Measurements from ENCODE around the gene RACGAP1. TPM values are rescaled to one million over a fixed set of nuclear protein-coding genes. Genes with fewer than 3 reads are reported as not detected.

Gene RACGAP1
- total RNA-seq, 1 donor from 2014 or later = 18.8 TPM

DNA sequence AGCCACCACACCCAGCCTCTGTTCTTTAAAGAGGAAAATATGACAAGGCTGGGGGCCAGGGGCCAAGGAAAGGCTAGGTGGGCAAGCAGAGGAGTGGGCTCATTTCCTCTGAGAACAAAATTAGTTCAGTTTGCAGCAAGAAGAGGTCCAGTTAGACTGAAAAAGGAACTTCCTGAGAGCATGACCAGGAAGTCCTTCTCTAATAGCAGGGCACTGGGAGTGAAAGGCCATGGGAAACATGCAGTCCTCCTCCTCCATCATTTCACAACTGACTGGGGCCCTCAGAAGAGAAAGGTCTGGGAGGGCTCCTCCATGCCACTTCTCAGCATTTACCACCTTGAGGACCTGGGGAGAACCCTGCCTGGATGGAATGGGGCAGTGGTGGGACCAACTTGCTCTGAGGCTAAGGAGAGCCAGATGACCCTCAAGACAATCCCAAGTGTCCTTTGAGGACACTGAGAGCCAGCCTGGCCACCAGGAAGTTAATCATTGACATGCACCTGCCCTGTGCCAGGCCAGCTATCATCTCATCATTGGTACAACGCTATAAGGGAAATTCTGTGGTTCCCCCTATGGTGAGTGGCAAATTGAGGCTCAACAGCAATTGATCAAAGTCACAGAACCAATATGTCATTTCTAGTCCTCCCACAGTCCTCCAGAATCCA lies 72.8 kb downstream of the RACGAP1 start:
- DNase-seq (ENCODE audit: low read depth) (no peak), FAIRE-seq (no peak)
- no peak overlapping the region for H3K27ac Mint-ChIP-seq (ENCODE audit: unreplicated experiment)
- Histone ChIP-seq H3K9me3 (ENCODE audit: insufficient read depth, low read depth, low read length) (no peaks in the 10 kb centered on the region), H3K79me2 (ENCODE audit: insufficient read depth, low read length) (no peaks in the 10 kb centered on the region), H3K27ac (ENCODE audit: low read depth, low read length) (no peak overlapping the region), H3K4me1 (ENCODE audit: insufficient read depth, low read length) (no peaks in the 10 kb centered on the region), H3K36me3 (ENCODE audit: insufficient read depth, low read length) (no peaks in the 10 kb centered on the region), H2AFZ (ENCODE audit: low read depth, low read length) (no peak overlapping the region), H3K9ac (ENCODE audit: low read length) (no peak overlapping the region), H4K20me1 (ENCODE audit: insufficient read depth, low read length) (no peaks in the 10 kb centered on the region), H3K27me3 (ENCODE audit: insufficient read depth, low read length) (peaks cover 36% of the 10 kb centered on the region), H3K4me3 (ENCODE audit: insufficient read depth, low read depth, low read length) (no peak overlapping the region), H3K4me2 (ENCODE audit: low read length) (no peak overlapping the region)
- H3K36me3 Mint-ChIP-seq (ENCODE audit: low read depth, unreplicated experiment) = no peaks in the 10 kb centered on the region
- no peak overlapping the region for H3K4me3 Mint-ChIP-seq (ENCODE audit: unreplicated experiment)
- no peaks in the 10 kb centered on the region for H3K9me3 Mint-ChIP-seq (ENCODE audit: unreplicated experiment)
- TF ChIP-seq, protein P1, sequence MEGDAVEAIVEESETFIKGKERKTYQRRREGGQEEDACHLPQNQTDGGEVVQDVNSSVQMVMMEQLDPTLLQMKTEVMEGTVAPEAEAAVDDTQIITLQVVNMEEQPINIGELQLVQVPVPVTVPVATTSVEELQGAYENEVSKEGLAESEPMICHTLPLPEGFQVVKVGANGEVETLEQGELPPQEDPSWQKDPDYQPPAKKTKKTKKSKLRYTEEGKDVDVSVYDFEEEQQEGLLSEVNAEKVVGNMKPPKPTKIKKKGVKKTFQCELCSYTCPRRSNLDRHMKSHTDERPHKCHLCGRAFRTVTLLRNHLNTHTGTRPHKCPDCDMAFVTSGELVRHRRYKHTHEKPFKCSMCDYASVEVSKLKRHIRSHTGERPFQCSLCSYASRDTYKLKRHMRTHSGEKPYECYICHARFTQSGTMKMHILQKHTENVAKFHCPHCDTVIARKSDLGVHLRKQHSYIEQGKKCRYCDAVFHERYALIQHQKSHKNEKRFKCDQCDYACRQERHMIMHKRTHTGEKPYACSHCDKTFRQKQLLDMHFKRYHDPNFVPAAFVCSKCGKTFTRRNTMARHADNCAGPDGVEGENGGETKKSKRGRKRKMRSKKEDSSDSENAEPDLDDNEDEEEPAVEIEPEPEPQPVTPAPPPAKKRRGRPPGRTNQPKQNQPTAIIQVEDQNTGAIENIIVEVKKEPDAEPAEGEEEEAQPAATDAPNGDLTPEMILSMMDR (IDR thresholded peaks at IDR 0.05; ENCODE audit: insufficient read depth, low read depth, low read length) = no peak
- TF ChIP-seq EZH2 (IDR thresholded peaks at IDR 0.05; ENCODE audit: insufficient read depth, low read length) = no peak
- H3K4me1 Mint-ChIP-seq (ENCODE audit: low read depth, unreplicated experiment) = no peaks in the 10 kb centered on the region
- peaks cover 64% of the 10 kb centered on the region for H3K27me3 Mint-ChIP-seq (ENCODE audit: low read depth, unreplicated experiment)

DNA sequence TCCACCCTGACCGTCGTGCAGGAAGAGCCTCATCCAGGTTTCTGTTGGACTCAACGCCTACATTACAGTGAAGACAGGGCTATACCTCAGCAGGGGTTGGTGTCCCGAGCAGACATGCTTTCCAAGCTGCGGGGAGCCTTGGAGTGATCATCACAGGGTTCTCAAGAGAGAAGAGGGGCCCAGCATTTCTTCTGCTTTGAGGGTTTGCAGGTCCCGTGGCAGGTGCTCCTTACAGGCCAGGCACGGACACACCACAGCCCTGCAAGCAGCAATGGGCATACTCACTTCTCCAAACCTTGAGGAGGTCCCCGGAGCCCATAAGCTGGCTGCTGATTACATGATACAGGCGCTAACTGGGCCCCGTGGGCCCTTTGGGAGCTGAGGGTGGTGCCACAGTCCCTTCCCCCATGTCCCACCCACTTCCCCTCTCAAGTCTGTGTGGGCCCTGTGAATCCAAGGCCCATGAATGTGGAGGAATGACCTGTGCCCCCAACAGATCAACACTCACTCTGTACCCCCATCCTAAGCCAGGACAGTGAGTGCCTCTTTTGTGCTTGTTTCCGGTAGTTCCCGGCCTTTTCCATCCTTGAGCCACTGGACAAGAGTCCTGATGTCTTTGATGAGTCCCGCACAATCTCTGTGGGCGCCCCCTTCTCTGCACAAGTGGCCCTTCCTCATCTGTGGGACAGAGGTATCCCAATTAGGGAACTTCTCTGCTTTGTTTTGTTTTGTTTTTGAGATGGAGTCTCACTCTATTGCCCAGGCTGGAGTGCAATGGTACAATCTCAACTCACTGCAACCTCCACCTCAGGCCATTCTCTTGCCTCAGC lies 73.7 kb downstream of the RACGAP1 start:
- Histone ChIP-seq H3K4me3 (ENCODE audit: insufficient read depth, low read depth, low read length) (no peak overlapping the region), H2AFZ (ENCODE audit: low read depth, low read length) (no peak overlapping the region), H3K9me3 (ENCODE audit: insufficient read depth, low read depth, low read length) (no peaks in the 10 kb centered on the region), H3K27me3 (ENCODE audit: insufficient read depth, low read length) (peaks cover 33% of the 10 kb centered on the region), H3K4me1 (ENCODE audit: insufficient read depth, low read length) (no peaks in the 10 kb centered on the region), H3K36me3 (ENCODE audit: insufficient read depth, low read length) (no peaks in the 10 kb centered on the region), H3K79me2 (ENCODE audit: insufficient read depth, low read length) (no peaks in the 10 kb centered on the region), H3K9ac (ENCODE audit: low read length) (no peak overlapping the region), H3K27ac (ENCODE audit: low read depth, low read length) (no peak overlapping the region), H4K20me1 (ENCODE audit: insufficient read depth, low read length) (no peaks in the 10 kb centered on the region), H3K4me2 (ENCODE audit: low read length) (no peak overlapping the region)
- peaks cover 58% of the 10 kb centered on the region for H3K27me3 Mint-ChIP-seq (ENCODE audit: low read depth, unreplicated experiment)
- H3K9me3 Mint-ChIP-seq (ENCODE audit: unreplicated experiment) = no peaks in the 10 kb centered on the region
- FAIRE-seq = no peak
- no peak for DNase-seq (ENCODE audit: low read depth)
- no peaks in the 10 kb centered on the region for H3K36me3 Mint-ChIP-seq (ENCODE audit: low read depth, unreplicated experiment)
- no peak overlapping the region for H3K4me3 Mint-ChIP-seq (ENCODE audit: unreplicated experiment)
- H3K27ac Mint-ChIP-seq (ENCODE audit: unreplicated experiment) = no peak overlapping the region
- H3K4me1 Mint-ChIP-seq (ENCODE audit: low read depth, unreplicated experiment) = no peaks in the 10 kb centered on the region
- no peak for TF ChIP-seq EZH2 (IDR thresholded peaks at IDR 0.05; ENCODE audit: insufficient read depth, low read length)
- TF ChIP-seq, protein P1 (IDR thresholded peaks at IDR 0.05; ENCODE audit: insufficient read depth, low read depth, low read length) = no peak

Data from astrocyte (in vitro differentiated cells and primary cell).